ENCODE data around the gene TOP2B.

Gene TOP2B

GRCh38 chr3:25665315-25666280 is 891 bp upstream of the TOP2B start:
- DNase-seq = peak; percentile 13 to 63 (median 50)

- DNase-seq = peak; percentile 82 to 93 (median 86)
Measured at GRCh38 chr3:25663869-25664811, 567 bp downstream of the TOP2B start.

- DNase-seq = peak; percentile 23 to 31 (median 28)
Measured at GRCh38 chr3:25663347-25663868, 1.3 kb downstream of the TOP2B start.

- DNase-seq = no peak
Measured at GRCh38 chr3:25662736-25663320, 1.9 kb downstream of the TOP2B start.

- DNase-seq = no peak
Measured at GRCh38 chr3:25661694-25662437, 2.8 kb downstream of the TOP2B start.

- DNase-seq = no peak
Measured at GRCh38 chr3:25658836-25659235, 5.9 kb downstream of the TOP2B start.

GRCh38 chr3:25657293-25657692 is 7.4 kb downstream of the TOP2B start:
- DNase-seq = no peak

- no peak for DNase-seq
Measured at GRCh38 chr3:25655659-25656058, 9.0 kb downstream of the TOP2B start.

GRCh38 chr3:25654576-25654975 is 10.1 kb downstream of the TOP2B start:
- DNase-seq = no peak

GRCh38 chr3:25653322-25653721 is 11.4 kb downstream of the TOP2B start:
- DNase-seq = no peak

GRCh38 chr3:25652921-25653320 is 11.8 kb downstream of the TOP2B start:
- no peak for DNase-seq

- no peak for DNase-seq
Measured at GRCh38 chr3:25648925-25649830, 15.5 kb downstream of the TOP2B start.

- peak; percentile 86 to 91 (median 89) for DNase-seq
Measured at GRCh38 chr3:25648107-25648535, 16.6 kb downstream of the TOP2B start.

- DNase-seq = no peak
Measured at GRCh38 chr3:25635038-25635437, 29.7 kb downstream of the TOP2B start.

- no peak for DNase-seq
Measured at GRCh38 chr3:25633919-25634318, 30.8 kb downstream of the TOP2B start.

GRCh38 chr3:25631989-25632388 is 32.7 kb downstream of the TOP2B start:
- no peak for DNase-seq

- DNase-seq = no peak
Measured at GRCh38 chr3:25621087-25621486, 43.6 kb downstream of the TOP2B start.

- DNase-seq = no peak
Measured at GRCh38 chr3:25620493-25620892, 44.2 kb downstream of the TOP2B start.

- DNase-seq = no peak
Measured at GRCh38 chr3:25619382-25619781, 45.3 kb downstream of the TOP2B start.

GRCh38 chr3:25618028-25618427 is 46.7 kb downstream of the TOP2B start:
- no peak for DNase-seq

- no peak for DNase-seq
Measured at GRCh38 chr3:25611193-25611592, 53.5 kb downstream of the TOP2B start.

Data from suppressor macrophage treated with lipopolysaccharide for 1 hour (primary cell).